GM13977 (cell line): ENCODE data around the gene L3MBTL2.

Experiments used
- DNase-seq: peaks from one replicate; pipeline ENCODE4 v3.0.0; 2012; ENCODE audit warnings: low spot score
- CTCF ChIP-seq: IDR thresholded peaks from 2 replicates; pipeline ENCODE4 v1.5.1; 2012; ENCODE audit warnings: mild to moderate bottlenecking, control low read depth; ENCODE audit not compliant: insufficient read depth; ENCODE audit errors: extremely low read depth, missing control alignments
- in situ Hi-C: fragments of 300-500 bp; cut with MboI; formaldehyde crosslinking; loops from one replicate; pipeline ENCODE4 v1.12.0; 2022; ENCODE audit warnings: low sequenced_read_pairs, low pct_unique_long_range_greater_than_20kb, mixed read lengths, inconsistent platforms; ENCODE audit not compliant: unreplicated experiment

The L3MBTL2 gene

GRCh38 chr22:41191467-41191866 is 13.6 kb upstream of the L3MBTL2 start:
- DNase-seq = no peak
- in situ Hi-C loops = no loop called here
- no peak for TF ChIP-seq CTCF

GRCh38 chr22:41193829-41194228 is 11.3 kb upstream of the L3MBTL2 start:
- in situ Hi-C loops = no loop called here
- no peak for DNase-seq
- TF ChIP-seq CTCF = no peak

GRCh38 chr22:41197038-41197972 is 7.8 kb upstream of the L3MBTL2 start:
- peak; percentile 15 for TF ChIP-seq CTCF
- peak; percentile 93 for DNase-seq
- in situ Hi-C loops = no loop called here

- no peak for TF ChIP-seq CTCF
- no peak for DNase-seq
- in situ Hi-C loops = no loop called here
Observed at GRCh38 chr22:41198027-41198580, 7.0 kb upstream of the L3MBTL2 start.

GRCh38 chr22:41201141-41201540 is 4.0 kb upstream of the L3MBTL2 start:
- no peak for DNase-seq
- in situ Hi-C loops = no loop called here
- no peak for TF ChIP-seq CTCF

GRCh38 chr22:41203118-41203517 is 2.0 kb upstream of the L3MBTL2 start:
- in situ Hi-C loops = no loop called here
- DNase-seq = no peak
- no peak for TF ChIP-seq CTCF
